ENCODE data around the gene GRIFIN. TPM values are rescaled to one million over a fixed set of nuclear protein-coding genes. Genes with fewer than 3 reads are reported as not detected.

Gene GRIFIN
- total and polyA plus RNA-seq, 10 donors = not detected

GRCh38 chr7:2497065-2497464 is 20.9 kb upstream of the GRIFIN start:
- 87 to 98% (median 93%) methylated on average over 3 of the region's 3 CpGs for WGBS, 5 donors
- intact Hi-C loops (cut with DNase I; ENCODE audit: low total_unique reads) = no loop called here

GRCh38 chr7:2496375-2496774 is 20.2 kb upstream of the GRIFIN start:
- H3K36me3 ChIP-seq = no peaks in the 10 kb centered on the region
- H3K4me1 ChIP-seq = peaks cover 0 to 31% (median 14%) of the 10 kb centered on the region in 6 donors
- peaks cover 0 to 55% (median 9%) of the 10 kb centered on the region in 7 donors for H3K27me3 ChIP-seq (replicated peaks in 1 of 7)
- H3K9me3 ChIP-seq = no peaks in the 10 kb centered on the region
- 89 to 96% (median 90%) methylated on average over 8 to 9 of the region's 9 CpGs for WGBS, 5 donors
- H3K4me3 ChIP-seq = no peak overlapping the region
- DNase-seq = no peak
- no peak overlapping the region for H3K27ac ChIP-seq
- intact Hi-C loops (cut with DNase I; ENCODE audit: low total_unique reads) = no loop called here
- TF ChIP-seq CTCF (IDR thresholded peaks at IDR 0.05 in 8 of 11, conservative IDR thresholded peaks at IDR 0.05 in 3 of 11) = no peak
- no peak for TF ChIP-seq POLR2AphosphoS5 (IDR thresholded peaks at IDR 0.05)
- no peak for TF ChIP-seq POLR2A (IDR thresholded peaks at IDR 0.05)

More at GRCh38 chr7:2497065-2497464, 20.9 kb upstream of the GRIFIN start:
- no peak for TF ChIP-seq POLR2AphosphoS5 (IDR thresholded peaks at IDR 0.05)
- no peak for TF ChIP-seq POLR2A (IDR thresholded peaks at IDR 0.05)
- no peak for TF ChIP-seq CTCF (IDR thresholded peaks at IDR 0.05 in 8 of 11, conservative IDR thresholded peaks at IDR 0.05 in 3 of 11)
- DNase-seq = no peak
- peaks cover 0 to 55% (median 9%) of the 10 kb centered on the region in 7 donors for H3K27me3 ChIP-seq (replicated peaks in 1 of 7)
- H3K36me3 ChIP-seq = no peaks in the 10 kb centered on the region
- peaks cover 0 to 31% (median 14%) of the 10 kb centered on the region in 6 donors for H3K4me1 ChIP-seq
- no peak overlapping the region for H3K27ac ChIP-seq
- no peaks in the 10 kb centered on the region for H3K9me3 ChIP-seq
- H3K4me3 ChIP-seq = no peak overlapping the region

DNA sequence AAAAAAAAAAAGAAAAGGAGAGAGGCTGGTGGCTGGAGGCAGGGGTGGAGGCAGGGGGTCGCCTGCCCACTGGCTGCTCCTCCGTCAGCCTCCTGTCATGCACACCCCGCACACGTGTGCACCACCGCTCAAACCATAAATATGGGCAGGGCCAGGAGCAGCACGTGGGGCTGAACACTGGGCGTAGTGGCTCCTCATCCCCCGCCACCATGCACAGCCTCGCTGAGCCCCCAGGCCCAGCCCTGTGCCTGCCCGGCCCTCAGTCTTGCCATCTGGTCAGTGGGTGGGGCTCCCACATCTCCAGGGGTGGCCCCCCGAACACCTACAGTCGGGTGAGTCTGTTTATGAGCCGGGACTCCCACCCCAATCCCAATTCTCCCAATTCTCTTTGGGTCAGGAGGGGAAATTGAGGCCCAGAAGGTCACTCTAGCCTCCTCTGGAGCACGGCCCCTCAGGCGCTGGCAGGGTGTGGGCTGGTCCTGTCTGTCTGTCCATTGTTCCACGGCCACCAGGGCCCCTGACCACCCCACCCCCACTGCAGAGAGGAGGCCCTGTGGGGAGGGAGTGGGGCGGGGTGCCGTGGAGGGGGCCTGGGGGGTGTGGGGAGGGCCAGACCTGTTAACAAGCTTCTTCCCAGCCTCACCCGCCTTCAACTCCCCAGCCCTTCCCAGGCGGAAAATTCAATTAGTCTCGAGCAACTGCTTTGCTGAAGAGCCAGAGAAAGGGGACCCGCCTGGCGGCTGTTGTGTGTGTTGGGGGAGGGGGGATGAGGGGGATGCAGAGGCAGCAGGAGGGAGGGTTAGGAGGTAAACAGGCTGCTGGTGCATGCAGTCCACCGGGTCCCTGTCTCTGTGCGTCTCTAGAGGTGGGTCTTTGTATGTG is 19.5 kb upstream of the GRIFIN start:
- Histone ChIP-seq H3K4me1 (peaks cover 0 to 31% (median 14%) of the 10 kb centered on the region in 6 donors), H3K4me3 (no peak overlapping the region), H3K27ac (no peak overlapping the region), H3K9me3 (no peaks in the 10 kb centered on the region), H3K36me3 (no peaks in the 10 kb centered on the region), H3K27me3 (replicated peaks in 1 of 7) (peaks cover 0 to 55% (median 9%) of the 10 kb centered on the region in 7 donors)
- TF ChIP-seq POLR2A (IDR thresholded peaks at IDR 0.05) (no peak), POLR2AphosphoS5 (IDR thresholded peaks at IDR 0.05) (no peak), CTCF (IDR thresholded peaks at IDR 0.05 in 8 of 11, conservative IDR thresholded peaks at IDR 0.05 in 3 of 11) (no peak)
- 79 to 90% (median 88%) methylated on average over 20 to 25 of the region's 25 CpGs for WGBS, 5 donors
- DNase-seq = no peak
- intact Hi-C loops (cut with DNase I; ENCODE audit: low total_unique reads) = no loop called here

Measured in spleen (tissue), 11 donors.